Neuronal stem cell (in vitro differentiated cells): Measurements from ENCODE around the gene OR9Q1.

Experiments used
- DNase-seq: peaks from one replicate; pipeline ENCODE4 v3.0.0-alpha.2; 2013; ENCODE audit warnings: low spot score
- H2AFZ ChIP-seq: one replicate; pipeline ENCODE4 v1.6.1; 2013; ENCODE audit warnings: mild to moderate bottlenecking, low read length, inconsistent platforms
- H2AK5ac ChIP-seq: 2 replicates; pipeline ENCODE4 v1.6.1; 2013; ENCODE audit warnings: low read depth, mild to moderate bottlenecking, inconsistent platforms, low read length, moderate library complexity, mixed read lengths
- H2BK120ac ChIP-seq: 2 replicates; pipeline ENCODE4 v1.6.1; 2013; ENCODE audit warnings: low read depth, mild to moderate bottlenecking, inconsistent platforms, low read length, moderate library complexity, mixed read lengths
- H2BK12ac ChIP-seq: one replicate; pipeline ENCODE4 v1.6.1; 2013; ENCODE audit warnings: low read length, inconsistent platforms
- H2BK15ac ChIP-seq: 2 replicates; pipeline ENCODE4 v1.6.1; 2013; ENCODE audit warnings: mild to moderate bottlenecking, low read length, inconsistent platforms, mixed read lengths
- H2BK5ac ChIP-seq: one replicate; pipeline ENCODE4 v1.6.1; 2013; ENCODE audit warnings: inconsistent platforms, mild to moderate bottlenecking, low read length, moderate library complexity
- H3K14ac ChIP-seq: one replicate; pipeline ENCODE4 v1.6.1; 2013; ENCODE audit warnings: low read length, inconsistent platforms
- H3K18ac ChIP-seq: 2 replicates; pipeline ENCODE4 v1.6.1; 2013; ENCODE audit warnings: low read length, inconsistent platforms
- H3K23ac ChIP-seq: 2 replicates; pipeline ENCODE4 v1.6.1; 2013; ENCODE audit warnings: low read depth, mild to moderate bottlenecking, mixed read lengths, low read length, inconsistent platforms; ENCODE audit not compliant: poor library complexity
- H3K27ac ChIP-seq: replicated peaks from 3 replicates; pipeline ENCODE4 v1.5.1; 2013; ENCODE audit warnings: low read length, inconsistent platforms
- H3K27me3 ChIP-seq, 3 experiments: 2 replicates each; pipeline ENCODE4 v1.6.1; 2013; ENCODE audit warnings: low read length in 3 of 3, mild to moderate bottlenecking in 2 of 3, inconsistent platforms in 1 of 3, low read depth in 1 of 3, mixed read lengths in 1 of 3, moderate library complexity in 1 of 3; ENCODE audit not compliant: control insufficient read depth in 3 of 3, insufficient read depth in 3 of 3
- H3K36me3 ChIP-seq, 2 donors: replicated peaks in 1 of 2; 2 replicates each; pipeline ENCODE4 v1.6.1; 2013; ENCODE audit warnings: low read length in 2 of 2; ENCODE audit not compliant: control insufficient read depth in 2 of 2, insufficient read depth in 2 of 2
- H3K4ac ChIP-seq: 2 replicates; pipeline ENCODE4 v1.6.1; 2013; ENCODE audit warnings: inconsistent platforms, mild to moderate bottlenecking, low read length, moderate library complexity
- H3K4me1 ChIP-seq, 2 donors: 1 replicate in 1 of 2; 2 replicates in 1 of 2; pipeline ENCODE4 v1.6.1; 2013; ENCODE audit warnings: low read length in 2 of 2, low read depth in 1 of 2; ENCODE audit not compliant: control insufficient read depth in 2 of 2, insufficient read depth in 1 of 2
- H3K4me2 ChIP-seq: one replicate; pipeline ENCODE4 v1.6.1; 2013; ENCODE audit warnings: mild to moderate bottlenecking, low read length, inconsistent platforms; ENCODE audit not compliant: insufficient read depth, poor library complexity, severe bottlenecking
- H3K4me3 ChIP-seq, 2 donors: 2 replicates each; pipeline ENCODE4 v1.5.1; 2013; ENCODE audit warnings: low read length in 2 of 2, mild to moderate bottlenecking in 2 of 2, inconsistent platforms in 1 of 2, moderate library complexity in 1 of 2
- H3K79me1 ChIP-seq: one replicate; pipeline ENCODE4 v1.6.1; 2013; ENCODE audit warnings: low read depth, mild to moderate bottlenecking, inconsistent platforms, low read length, moderate library complexity
- H3K9ac ChIP-seq: one replicate; pipeline ENCODE4 v1.6.1; 2013; ENCODE audit warnings: mild to moderate bottlenecking, low read depth, low read length, inconsistent platforms; ENCODE audit not compliant: poor library complexity
- H3K9me3 ChIP-seq, 2 donors: replicated peaks in 1 of 2; 2 replicates each; pipeline versions ENCODE3 to v1.6.1; 2013; ENCODE audit warnings: low read length in 2 of 2, mild to moderate bottlenecking in 2 of 2, inconsistent platforms in 1 of 2, low read depth in 1 of 2, mixed read lengths in 1 of 2, moderate library complexity in 1 of 2; ENCODE audit not compliant: control insufficient read depth in 2 of 2, insufficient read depth in 1 of 2
- H4K8ac ChIP-seq: one replicate; pipeline ENCODE4 v1.6.1; 2013; ENCODE audit warnings: low read depth, mild to moderate bottlenecking, inconsistent platforms, low read length, moderate library complexity
- H4K91ac ChIP-seq: one replicate; pipeline ENCODE4 v1.6.1; 2013; ENCODE audit warnings: low read length, low read depth, mild to moderate bottlenecking, inconsistent platforms; ENCODE audit not compliant: poor library complexity
- WGBS, 2 donors: extraction: QIAGEN DNeasy Blood & Tissue Kit; methylation state at CpG; one replicate each; pipeline ENCODE4 v1.1.7; 2013; ENCODE audit warnings: missing lambda C conversion rate in 2 of 2, mixed read lengths in 1 of 2; ENCODE audit not compliant: insufficient read length in 2 of 2, insufficient replicate concordance in 1 of 2; ENCODE audit errors: extremely low coverage in 2 of 2; 5-methylcytosine and 5-hydroxymethylcytosine counted together

The OR9Q1 gene

DNA sequence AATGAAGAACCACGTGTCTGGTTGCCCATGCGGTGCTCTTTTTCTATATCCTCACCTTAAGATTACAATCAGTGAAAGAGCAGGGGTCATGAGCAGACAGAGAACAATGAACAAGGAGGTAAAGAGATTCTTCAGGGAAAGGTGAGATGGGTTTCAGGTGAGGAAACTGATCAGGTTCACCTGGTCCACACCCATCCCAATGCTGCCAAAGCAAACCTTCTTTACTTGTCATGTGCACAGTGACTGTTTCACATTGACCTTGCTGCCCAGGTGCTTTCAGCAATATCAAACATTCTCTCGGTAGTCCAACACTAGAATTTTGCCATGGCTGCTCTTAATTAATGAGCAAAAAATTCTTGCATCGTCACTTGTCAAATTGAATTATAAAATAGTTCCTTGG lies 140.7 kb downstream of the OR9Q1 start:
- Histone ChIP-seq H3K9me3 (no peaks in the 10 kb centered on the region), H2AFZ (no peak overlapping the region), H2BK120ac (no peak overlapping the region), H3K27me3 (peaks cover 0 to 5% (median 0%) of the 10 kb centered on the region in 3 experiments), H3K36me3 (no peaks in the 10 kb centered on the region), H2BK5ac (no peak overlapping the region), H3K9ac (no peak overlapping the region), H2BK12ac (no peak overlapping the region), H3K4me2 (no peak overlapping the region), H3K18ac (no peak overlapping the region), H2AK5ac (no peak overlapping the region), H2BK15ac (no peak overlapping the region), H3K27ac (no peak overlapping the region), H4K91ac (no peak overlapping the region), H4K8ac (no peak overlapping the region), H3K4ac (no peak overlapping the region), H3K14ac (no peak overlapping the region), H3K79me1 (no peaks in the 10 kb centered on the region), H3K4me1 (no peaks in the 10 kb centered on the region), H3K4me3 (no peak overlapping the region), H3K23ac (no peak overlapping the region)
- no peak for DNase-seq
- no CpG with 5 or more reads among the region's 4 CpGs for WGBS, 2 donors

GRCh38 chr11:58164990-58165389 lies 141.3 kb downstream of the OR9Q1 start:
- H2AK5ac ChIP-seq = no peak overlapping the region
- H2BK15ac ChIP-seq = no peak overlapping the region
- no peaks in the 10 kb centered on the region for H3K36me3 ChIP-seq
- no peak overlapping the region for H2BK5ac ChIP-seq
- no peak for DNase-seq
- H3K9me3 ChIP-seq = no peaks in the 10 kb centered on the region
- H3K14ac ChIP-seq = no peak overlapping the region
- no peak overlapping the region for H3K23ac ChIP-seq
- no peak overlapping the region for H2BK120ac ChIP-seq
- H3K4me3 ChIP-seq = no peak overlapping the region
- no CpG with 5 or more reads among the region's 1 CpG for WGBS, 2 donors
- no peak overlapping the region for H2BK12ac ChIP-seq
- no peaks in the 10 kb centered on the region for H3K79me1 ChIP-seq
- no peak overlapping the region for H4K8ac ChIP-seq
- H3K27ac ChIP-seq = no peak overlapping the region
- H4K91ac ChIP-seq = no peak overlapping the region
- no peak overlapping the region for H2AFZ ChIP-seq
- H3K18ac ChIP-seq = no peak overlapping the region
- H3K9ac ChIP-seq = no peak overlapping the region
- H3K27me3 ChIP-seq = peaks cover 0 to 5% (median 0%) of the 10 kb centered on the region in 3 experiments
- no peaks in the 10 kb centered on the region for H3K4me1 ChIP-seq
- H3K4ac ChIP-seq = no peak overlapping the region
- H3K4me2 ChIP-seq = no peak overlapping the region

DNA sequence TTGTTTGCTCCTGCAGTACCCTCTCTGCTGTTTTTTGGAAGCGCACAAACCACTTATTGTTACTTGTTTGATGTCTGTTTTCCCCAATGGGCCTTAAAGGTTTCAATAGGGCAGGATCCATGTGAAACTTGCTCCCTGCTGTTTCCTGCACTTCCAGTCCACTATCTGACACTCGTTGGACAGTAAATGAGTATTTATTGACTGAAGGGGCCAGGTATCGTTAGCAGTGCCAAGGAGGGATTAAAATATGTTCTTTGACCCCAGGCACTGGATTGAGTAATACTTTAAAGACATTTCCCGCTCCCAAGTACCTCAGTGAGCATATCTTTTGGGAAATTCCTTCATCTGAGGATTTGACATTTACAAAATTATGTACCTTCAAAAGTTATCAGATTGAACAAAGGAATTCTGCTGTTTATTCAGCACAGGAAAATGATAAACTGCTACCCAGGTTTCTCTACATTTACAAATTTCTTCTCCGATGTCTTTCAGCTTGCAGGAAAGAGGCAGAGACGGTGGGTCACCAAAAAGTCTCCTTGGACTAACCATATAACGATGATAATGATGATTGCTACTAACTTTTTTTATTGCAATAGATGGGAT lies 141.9 kb downstream of the OR9Q1 start:
- Histone ChIP-seq H2BK15ac (no peak overlapping the region), H3K27ac (no peak overlapping the region), H3K14ac (no peak overlapping the region), H2BK5ac (no peak overlapping the region), H3K4me2 (no peak overlapping the region), H3K27me3 (peaks cover 0 to 5% (median 0%) of the 10 kb centered on the region in 3 experiments), H3K4ac (no peak overlapping the region), H2BK120ac (no peak overlapping the region), H2BK12ac (no peak overlapping the region), H2AK5ac (no peak overlapping the region), H4K8ac (no peak overlapping the region), H4K91ac (no peak overlapping the region), H3K9me3 (no peaks in the 10 kb centered on the region), H3K23ac (no peak overlapping the region), H3K79me1 (no peaks in the 10 kb centered on the region), H3K18ac (no peak overlapping the region), H3K9ac (no peak overlapping the region), H3K4me1 (no peaks in the 10 kb centered on the region), H3K4me3 (no peak overlapping the region), H3K36me3 (no peaks in the 10 kb centered on the region), H2AFZ (no peak overlapping the region)
- WGBS, 2 donors = no CpG with 5 or more reads among the region's 7 CpGs
- no peak for DNase-seq

GRCh38 chr11:58177409-58178054 lies 153.9 kb downstream of the OR9Q1 start:
- no peak overlapping the region for H2BK5ac ChIP-seq
- no peak overlapping the region for H2BK120ac ChIP-seq
- no peak overlapping the region for H4K8ac ChIP-seq
- no peak overlapping the region for H3K14ac ChIP-seq
- H2AFZ ChIP-seq = no peak overlapping the region
- peaks cover 0 to 1% (median 0%) of the 10 kb centered on the region in 3 experiments for H3K27me3 ChIP-seq
- no peak overlapping the region for H3K9ac ChIP-seq
- no peak overlapping the region for H3K4ac ChIP-seq
- no peak overlapping the region for H3K4me3 ChIP-seq
- H3K23ac ChIP-seq = no peak overlapping the region
- no peak overlapping the region for H3K27ac ChIP-seq
- H3K18ac ChIP-seq = no peak overlapping the region
- no peaks in the 10 kb centered on the region for H3K36me3 ChIP-seq
- H2AK5ac ChIP-seq = no peak overlapping the region
- no peaks in the 10 kb centered on the region for H3K79me1 ChIP-seq
- no peaks in the 10 kb centered on the region for H3K4me1 ChIP-seq
- no peak overlapping the region for H3K4me2 ChIP-seq
- no CpG with 5 or more reads among the region's 5 CpGs for WGBS, 2 donors
- H2BK12ac ChIP-seq = no peak overlapping the region
- H2BK15ac ChIP-seq = no peak overlapping the region
- no peak overlapping the region for H4K91ac ChIP-seq
- no peak for DNase-seq
- H3K9me3 ChIP-seq = no peaks in the 10 kb centered on the region
